ENCODE data around the gene E2F1. TPM values are rescaled to one million over a fixed set of nuclear protein-coding genes. Genes with fewer than 3 reads are reported as not detected.
"Not testable (repeated sequence)": the region's sequence is repeated elsewhere in the genome, so short reads cannot be mapped to it uniquely, and the experiment has no call there.

Gene E2F1
- total and polyA plus RNA-seq, 4 donors = 4.2 to 10.9 (median 8.5) TPM

DNA sequence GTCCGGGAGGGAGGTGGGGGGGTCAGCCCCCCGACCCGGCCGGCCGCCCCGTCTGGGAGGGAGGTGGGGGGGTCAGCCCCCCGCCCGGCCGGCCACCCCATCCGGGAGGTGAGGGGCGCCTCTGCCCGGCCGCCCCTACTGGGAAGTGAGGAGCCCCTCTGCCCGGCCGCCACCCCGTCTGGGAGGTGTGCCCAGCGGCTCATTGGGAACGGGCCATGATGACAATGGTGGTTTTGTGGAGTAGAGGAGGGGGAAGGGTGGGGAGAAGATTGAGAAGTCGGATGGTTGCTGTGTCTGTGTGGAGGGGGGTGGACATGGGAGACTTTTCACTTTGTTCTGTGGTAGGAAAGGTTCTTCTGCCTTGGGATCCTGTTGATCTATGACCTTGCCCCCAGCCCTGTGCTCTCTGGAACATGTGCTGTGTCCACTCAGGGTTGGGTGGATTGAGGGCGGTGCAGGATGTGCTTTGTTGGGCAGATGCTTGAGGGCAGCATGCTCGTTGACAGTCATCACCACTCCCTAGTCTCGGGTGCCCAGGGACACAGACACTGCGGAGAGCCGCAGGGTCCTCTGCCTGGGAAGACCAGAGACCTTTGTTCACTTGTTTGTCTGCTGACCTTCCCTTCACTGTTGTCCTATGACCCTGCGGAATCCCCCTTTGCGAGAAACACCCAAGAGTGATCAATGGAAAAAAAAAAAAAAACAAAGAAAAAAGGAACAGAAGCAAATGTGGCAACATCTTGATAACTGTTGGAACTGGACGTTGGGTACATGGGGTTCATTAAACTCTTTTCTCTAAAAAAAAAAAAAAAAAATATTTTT, 15.7 kb upstream of the E2F1 start:
- DNase-seq = no peak
- no peaks in the 10 kb centered on the region for H3K36me3 ChIP-seq (ENCODE audit: control insufficient read depth in 4 of 4, insufficient read depth in 4 of 4, low read length in 4 of 4)
- H3K27me3 ChIP-seq (ENCODE audit: control insufficient read depth in 3 of 3, insufficient read depth in 3 of 3, low read length in 2 of 3) = no peaks in the 10 kb centered on the region
- H3K9me3 ChIP-seq (ENCODE audit: control insufficient read depth in 4 of 4, insufficient read depth in 3 of 4, low read length in 3 of 4) = no peaks in the 10 kb centered on the region
- ATAC-seq (ENCODE audit: insufficient read depth, low FRiP score) = no peak
- TF ChIP-seq, protein P1, sequence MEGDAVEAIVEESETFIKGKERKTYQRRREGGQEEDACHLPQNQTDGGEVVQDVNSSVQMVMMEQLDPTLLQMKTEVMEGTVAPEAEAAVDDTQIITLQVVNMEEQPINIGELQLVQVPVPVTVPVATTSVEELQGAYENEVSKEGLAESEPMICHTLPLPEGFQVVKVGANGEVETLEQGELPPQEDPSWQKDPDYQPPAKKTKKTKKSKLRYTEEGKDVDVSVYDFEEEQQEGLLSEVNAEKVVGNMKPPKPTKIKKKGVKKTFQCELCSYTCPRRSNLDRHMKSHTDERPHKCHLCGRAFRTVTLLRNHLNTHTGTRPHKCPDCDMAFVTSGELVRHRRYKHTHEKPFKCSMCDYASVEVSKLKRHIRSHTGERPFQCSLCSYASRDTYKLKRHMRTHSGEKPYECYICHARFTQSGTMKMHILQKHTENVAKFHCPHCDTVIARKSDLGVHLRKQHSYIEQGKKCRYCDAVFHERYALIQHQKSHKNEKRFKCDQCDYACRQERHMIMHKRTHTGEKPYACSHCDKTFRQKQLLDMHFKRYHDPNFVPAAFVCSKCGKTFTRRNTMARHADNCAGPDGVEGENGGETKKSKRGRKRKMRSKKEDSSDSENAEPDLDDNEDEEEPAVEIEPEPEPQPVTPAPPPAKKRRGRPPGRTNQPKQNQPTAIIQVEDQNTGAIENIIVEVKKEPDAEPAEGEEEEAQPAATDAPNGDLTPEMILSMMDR (IDR thresholded peaks at IDR 0.05; ENCODE audit: control extremely low read depth, extremely low read depth) = no peak
- no peak overlapping the region for H3K4me3 ChIP-seq
- H3K4me1 ChIP-seq (ENCODE audit: control insufficient read depth in 5 of 5, insufficient read depth in 5 of 5, low read length in 5 of 5) = peaks cover 0 to 1% (median 0%) of the 10 kb centered on the region in 5 donors
- no peak overlapping the region for H3K9ac ChIP-seq (ENCODE audit: insufficient read depth in 1 of 2, low read length in 2 of 2)
- WGBS, 2 donors = 90 to 92% methylated on average over 12 to 27 of the region's 27 CpGs
- H3K27ac ChIP-seq (ENCODE audit: low read depth in 1 of 2, low read length in 1 of 2) = no peak overlapping the region

DNA sequence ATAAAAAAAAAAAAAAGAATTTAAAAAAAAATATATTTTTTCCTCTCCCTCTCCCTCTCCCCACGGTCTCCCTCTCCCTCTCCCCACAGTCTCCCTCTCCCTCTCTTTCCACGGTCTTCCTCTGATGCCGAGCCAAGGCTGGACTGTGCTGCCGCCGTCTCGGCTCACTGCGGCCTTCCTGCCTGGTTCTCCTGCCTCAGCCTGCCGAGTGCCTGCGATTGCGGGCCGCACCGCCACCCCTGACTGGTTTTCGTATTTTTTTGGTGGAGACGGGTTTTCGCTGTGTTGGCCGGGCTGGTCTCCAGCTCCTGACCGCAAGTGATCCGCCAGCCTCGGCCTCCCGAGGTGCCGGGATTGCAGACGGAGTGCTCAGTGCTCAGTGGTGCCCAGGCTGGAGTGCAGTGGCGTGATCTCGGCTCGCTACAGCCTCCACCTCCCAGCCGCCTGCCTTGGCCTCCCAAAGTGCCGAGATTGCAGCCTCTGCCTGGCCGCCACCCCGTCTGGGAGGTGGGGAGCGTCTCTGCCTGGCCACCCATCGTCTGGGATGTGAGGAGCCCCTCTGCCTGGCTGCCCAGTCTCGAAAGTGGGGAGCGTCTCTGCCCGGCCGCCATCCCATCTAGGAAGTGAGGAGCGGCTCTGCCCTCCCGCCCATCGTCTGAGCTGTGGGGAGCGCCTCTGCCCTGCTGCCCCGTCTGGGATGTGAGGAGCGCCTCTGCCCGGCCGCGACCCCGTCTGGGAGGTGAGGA, 14.7 kb upstream of the E2F1 start:
- not testable (repeated sequence) for DNase-seq; H3K9me3 ChIP-seq (ENCODE audit: control insufficient read depth in 4 of 4, insufficient read depth in 3 of 4, low read length in 3 of 4); H3K27ac ChIP-seq (ENCODE audit: low read depth in 1 of 2, low read length in 1 of 2); H3K9ac ChIP-seq (ENCODE audit: insufficient read depth in 1 of 2, low read length in 2 of 2); H3K4me3 ChIP-seq; H3K4me1 ChIP-seq (ENCODE audit: control insufficient read depth in 5 of 5, insufficient read depth in 5 of 5, low read length in 5 of 5); H3K36me3 ChIP-seq (ENCODE audit: control insufficient read depth in 4 of 4, insufficient read depth in 4 of 4, low read length in 4 of 4); H3K27me3 ChIP-seq (ENCODE audit: control insufficient read depth in 3 of 3, insufficient read depth in 3 of 3, low read length in 2 of 3); ATAC-seq (ENCODE audit: insufficient read depth, low FRiP score)
- 92 to 95% methylated on average over 30 to 45 of the region's 45 CpGs for WGBS, 2 donors

DNA sequence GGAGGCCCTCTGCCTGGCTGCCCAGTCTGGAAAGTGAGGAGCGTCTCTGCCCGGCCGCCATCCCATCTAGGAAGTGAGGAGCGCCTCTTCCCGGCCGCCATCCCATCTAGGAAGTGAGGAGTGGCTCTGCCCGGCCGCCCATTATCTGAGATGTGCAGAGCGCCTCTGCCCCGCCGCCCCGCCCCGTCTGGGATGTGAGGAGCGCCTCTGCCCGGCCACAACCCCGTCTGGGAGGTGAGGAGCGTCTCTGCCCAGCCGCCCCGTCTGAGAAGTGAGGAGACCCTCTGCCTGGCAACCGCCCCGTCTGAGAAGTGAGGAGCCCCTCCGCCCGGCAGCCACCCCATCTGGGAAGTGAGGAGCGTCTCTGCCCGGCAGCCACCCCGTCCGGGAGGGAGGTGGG, 12.8 kb upstream of the E2F1 start:
- not testable (repeated sequence) for H3K36me3 ChIP-seq (ENCODE audit: control insufficient read depth in 4 of 4, insufficient read depth in 4 of 4, low read length in 4 of 4); H3K4me1 ChIP-seq (ENCODE audit: control insufficient read depth in 5 of 5, insufficient read depth in 5 of 5, low read length in 5 of 5); H3K4me3 ChIP-seq; H3K27me3 ChIP-seq (ENCODE audit: control insufficient read depth in 3 of 3, insufficient read depth in 3 of 3, low read length in 2 of 3); H3K9ac ChIP-seq (ENCODE audit: insufficient read depth in 1 of 2, low read length in 2 of 2); DNase-seq; H3K27ac ChIP-seq (ENCODE audit: low read depth in 1 of 2, low read length in 1 of 2); ATAC-seq (ENCODE audit: insufficient read depth, low FRiP score); H3K9me3 ChIP-seq (ENCODE audit: control insufficient read depth in 4 of 4, insufficient read depth in 3 of 4, low read length in 3 of 4)
- 96 to 97% methylated on average over 10 to 19 of the region's 27 CpGs for WGBS, 2 donors

DNA sequence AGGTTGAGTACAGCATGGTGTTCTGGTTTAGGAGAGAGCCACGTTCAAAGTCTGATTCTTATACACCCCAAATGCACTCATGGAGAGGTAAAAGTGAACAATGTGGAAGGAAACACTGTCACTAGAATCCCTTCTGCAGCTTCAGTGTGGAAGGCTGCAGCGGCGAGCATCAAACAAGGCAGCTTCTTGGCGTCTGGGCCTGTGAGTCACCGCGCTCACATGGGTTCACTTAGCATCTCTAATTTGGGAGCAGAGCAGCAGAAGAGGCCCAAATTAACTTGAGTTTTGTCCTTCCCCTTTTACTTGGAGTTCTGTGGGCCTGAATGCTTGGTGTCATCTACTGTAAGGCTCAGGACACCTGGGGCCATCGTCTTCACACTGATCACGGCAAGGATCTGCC, 10.9 kb upstream of the E2F1 start:
- Histone ChIP-seq H3K27me3 (ENCODE audit: control insufficient read depth in 3 of 3, insufficient read depth in 3 of 3, low read length in 2 of 3) (no peaks in the 10 kb centered on the region), H3K27ac (ENCODE audit: low read depth in 1 of 2, low read length in 1 of 2) (no peak overlapping the region), H3K4me1 (ENCODE audit: control insufficient read depth in 5 of 5, insufficient read depth in 5 of 5, low read length in 5 of 5) (peaks cover 0 to 10% (median 3%) of the 10 kb centered on the region in 5 donors), H3K4me3 (no peak overlapping the region), H3K9me3 (ENCODE audit: control insufficient read depth in 4 of 4, insufficient read depth in 3 of 4, low read length in 3 of 4) (no peaks in the 10 kb centered on the region), H3K36me3 (ENCODE audit: control insufficient read depth in 4 of 4, insufficient read depth in 4 of 4, low read length in 4 of 4) (no peaks in the 10 kb centered on the region), H3K9ac (ENCODE audit: insufficient read depth in 1 of 2, low read length in 2 of 2) (no peak overlapping the region)
- no peak for DNase-seq
- no peak for ATAC-seq (ENCODE audit: insufficient read depth, low FRiP score)
- TF ChIP-seq, protein P1 (IDR thresholded peaks at IDR 0.05; ENCODE audit: control extremely low read depth, extremely low read depth) = no peak
- WGBS, 2 donors = 89 to 90% methylated on average over 8 of the region's 8 CpGs

Measured in lung (tissue), 12 donors.